ENCODE results near the gene TNS3. TPM values are rescaled to one million over a fixed set of nuclear protein-coding genes. Genes with fewer than 3 reads are reported as not detected.

Gene TNS3
- total and polyA plus RNA-seq, 2 donors (not counting 1 experiment from before 2014, with no cell fraction given) = 11.4 to 77.5 TPM

GRCh38 chr7:47577321-47577919, 4.5 kb downstream of the TNS3 start:
- Histone ChIP-seq H3K79me2 (ENCODE audit: control insufficient read depth, insufficient read depth, low read length) (peaks cover 30% of the 10 kb centered on the region), H3K4me1 (ENCODE audit: control insufficient read depth in 2 of 2, insufficient read depth in 2 of 2, low read length in 2 of 2) (peaks cover 69 to 90% of the 10 kb centered on the region in 2 donors), H2AFZ (ENCODE audit: insufficient read depth, low read depth, low read length, poor library complexity, severe bottlenecking) (peak overlapping the region; percentile 43), H3K4me2 (replicated peaks; ENCODE audit: low read depth, low read length, poor library complexity, severe bottlenecking) (peak overlapping the region; percentile 65), H3K9ac (ENCODE audit: low read length) (peak overlapping the region; percentile 11), H3K36me3 (replicated peaks in 1 of 2; ENCODE audit: control extremely low read depth in 1 of 2, control insufficient read depth in 1 of 2, extremely low read depth in 1 of 2, insufficient read depth in 2 of 2, low read length in 1 of 2) (no peaks in the 10 kb centered on the region), H3K27ac (ENCODE audit: low read length in 2 of 2) (peak overlapping the region; percentile 26 to 54), H4K20me1 (ENCODE audit: control insufficient read depth, insufficient read depth, low read length, poor library complexity, severe bottlenecking) (no peaks in the 10 kb centered on the region), H3K27me3 (replicated peaks in 1 of 4; ENCODE audit: control extremely low read depth in 1 of 4, control insufficient read depth in 3 of 4, insufficient read depth in 4 of 4, low read length in 3 of 4) (peaks cover 0 to 3% (median 0%) of the 10 kb centered on the region in 4 experiments), H3K9me3 (ENCODE audit: control extremely low read depth in 1 of 3, control insufficient read depth in 2 of 3, insufficient read depth in 1 of 3, low read length in 2 of 3) (peaks cover 0 to 3% (median 0%) of the 10 kb centered on the region in 3 donors), H3K4me3 (ENCODE audit: control extremely low read depth in 1 of 5, extremely low read depth in 1 of 5, insufficient read depth in 1 of 5, low read depth in 2 of 5, low read length in 4 of 5) (peak overlapping the region in 1 of 5 experiments; percentile 6)
- CTCF ChIA-PET = interaction anchor here (0.5 to 1.3 kb wide), 5 partner anchors 34 to 244 kb away, joined by 3 to 4 read pairs (median 3); no protein-coding TSS in a partner anchor
- Mint-ChIP-seq H3K27ac (peak overlapping the region; percentile 80), H3K27me3 (no peaks in the 10 kb centered on the region), H3K4me3 (peak overlapping the region; percentile 68), H3K9me3 (ENCODE audit: insufficient read depth) (no peaks in the 10 kb centered on the region), H3K4me1 (peaks cover 85% of the 10 kb centered on the region)
- POLR2A ChIA-PET = interaction anchor here (0.9 to 1.3 kb wide), 3 partner anchors 23 to 93 kb away, joined by 3 read pairs; no protein-coding TSS in a partner anchor
- DNase-seq = no peak
- no peak for ATAC-seq (ENCODE audit: low read depth)
- TF ChIP-seq CTCF (IDR thresholded peaks at IDR 0.05) (no peak), EZH2 (IDR thresholded peaks at IDR 0.05; ENCODE audit: borderline replicate concordance, insufficient read depth, low read depth, low read length, poor library complexity, severe bottlenecking) (no peak)
- intact Hi-C loops (cut with micrococcal nuclease) = no loop called here
- 63% methylated on average over 7 of the region's 14 CpGs for WGBS (ENCODE audit: insufficient coverage)

DNA sequence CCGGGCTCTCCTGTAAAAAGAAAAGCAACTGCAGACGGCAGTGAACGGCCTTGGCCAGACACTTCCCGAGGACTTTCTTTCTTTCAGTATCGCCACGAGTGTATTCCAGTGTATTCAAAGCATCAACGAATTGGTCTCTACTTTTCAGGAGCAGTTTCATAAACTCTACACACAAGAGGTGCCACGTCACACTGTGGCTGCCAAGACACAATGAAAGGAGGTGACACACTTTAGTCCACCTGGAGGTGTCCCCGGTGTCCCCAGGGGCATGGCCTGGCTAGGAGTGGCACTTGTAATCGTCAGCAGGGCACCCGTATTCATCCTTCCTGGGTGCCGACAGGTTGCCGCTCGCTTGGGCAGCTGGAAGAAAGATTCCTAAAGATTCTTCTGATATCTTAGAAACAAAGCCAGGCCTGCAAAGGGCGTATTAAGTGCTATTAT, 5.0 kb downstream of the TNS3 start:
- Histone ChIP-seq H3K9ac (ENCODE audit: low read length) (no peak overlapping the region), H4K20me1 (ENCODE audit: control insufficient read depth, insufficient read depth, low read length, poor library complexity, severe bottlenecking) (no peaks in the 10 kb centered on the region), H3K79me2 (ENCODE audit: control insufficient read depth, insufficient read depth, low read length) (peaks cover 32% of the 10 kb centered on the region), H3K27ac (ENCODE audit: low read length in 2 of 2) (peak overlapping the region; percentile 26 to 54), H3K4me1 (ENCODE audit: control insufficient read depth in 2 of 2, insufficient read depth in 2 of 2, low read length in 2 of 2) (peaks cover 70 to 91% of the 10 kb centered on the region in 2 donors), H3K27me3 (replicated peaks in 1 of 4; ENCODE audit: control extremely low read depth in 1 of 4, control insufficient read depth in 3 of 4, insufficient read depth in 4 of 4, low read length in 3 of 4) (no peaks in the 10 kb centered on the region), H3K4me2 (replicated peaks; ENCODE audit: low read depth, low read length, poor library complexity, severe bottlenecking) (peak overlapping the region; percentile 65), H3K9me3 (ENCODE audit: control extremely low read depth in 1 of 3, control insufficient read depth in 2 of 3, insufficient read depth in 1 of 3, low read length in 2 of 3) (peaks cover 0 to 3% (median 0%) of the 10 kb centered on the region in 3 donors), H3K36me3 (replicated peaks in 1 of 2; ENCODE audit: control extremely low read depth in 1 of 2, control insufficient read depth in 1 of 2, extremely low read depth in 1 of 2, insufficient read depth in 2 of 2, low read length in 1 of 2) (peaks cover 0 to under 1% of the 10 kb centered on the region in 2 experiments), H3K4me3 (ENCODE audit: control extremely low read depth in 1 of 5, extremely low read depth in 1 of 5, insufficient read depth in 1 of 5, low read depth in 2 of 5, low read length in 4 of 5) (no peak overlapping the region), H2AFZ (ENCODE audit: insufficient read depth, low read depth, low read length, poor library complexity, severe bottlenecking) (peak overlapping the region; percentile 43)
- TF ChIP-seq EZH2 (IDR thresholded peaks at IDR 0.05; ENCODE audit: borderline replicate concordance, insufficient read depth, low read depth, low read length, poor library complexity, severe bottlenecking) (no peak), CTCF (IDR thresholded peaks at IDR 0.05) (no peak)
- CTCF ChIA-PET = interaction anchor here (0.9 to 1.3 kb wide), 4 partner anchors 34 to 244 kb away, joined by 3 to 4 read pairs (median 3); no protein-coding TSS in a partner anchor
- Mint-ChIP-seq H3K4me1 (peaks cover 88% of the 10 kb centered on the region), H3K4me3 (peak overlapping the region; percentile 68), H3K27me3 (no peaks in the 10 kb centered on the region), H3K9me3 (ENCODE audit: insufficient read depth) (no peaks in the 10 kb centered on the region), H3K27ac (peak overlapping the region; percentile 80)
- POLR2A ChIA-PET = interaction anchor here (0.9 to 1.3 kb wide), 3 partner anchors 24 to 94 kb away, joined by 3 read pairs; no protein-coding TSS in a partner anchor
- intact Hi-C loops (cut with micrococcal nuclease) = no loop called here
- no peak for ATAC-seq (ENCODE audit: low read depth)
- 72% methylated on average over 14 of the region's 15 CpGs for WGBS (ENCODE audit: insufficient coverage)
- DNase-seq = no peak

Measured in B cell (primary cell).